ENCODE results near the gene TMCC3.
"Not testable (repeated sequence)": the region's sequence is repeated elsewhere in the genome, so short reads cannot be mapped to it uniquely, and the experiment has no call there.

Gene TMCC3, protein sequence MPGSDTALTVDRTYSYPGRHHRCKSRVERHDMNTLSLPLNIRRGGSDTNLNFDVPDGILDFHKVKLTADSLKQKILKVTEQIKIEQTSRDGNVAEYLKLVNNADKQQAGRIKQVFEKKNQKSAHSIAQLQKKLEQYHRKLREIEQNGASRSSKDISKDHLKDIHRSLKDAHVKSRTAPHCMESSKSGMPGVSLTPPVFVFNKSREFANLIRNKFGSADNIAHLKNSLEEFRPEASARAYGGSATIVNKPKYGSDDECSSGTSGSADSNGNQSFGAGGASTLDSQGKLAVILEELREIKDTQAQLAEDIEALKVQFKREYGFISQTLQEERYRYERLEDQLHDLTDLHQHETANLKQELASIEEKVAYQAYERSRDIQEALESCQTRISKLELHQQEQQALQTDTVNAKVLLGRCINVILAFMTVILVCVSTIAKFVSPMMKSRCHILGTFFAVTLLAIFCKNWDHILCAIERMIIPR

DNA sequence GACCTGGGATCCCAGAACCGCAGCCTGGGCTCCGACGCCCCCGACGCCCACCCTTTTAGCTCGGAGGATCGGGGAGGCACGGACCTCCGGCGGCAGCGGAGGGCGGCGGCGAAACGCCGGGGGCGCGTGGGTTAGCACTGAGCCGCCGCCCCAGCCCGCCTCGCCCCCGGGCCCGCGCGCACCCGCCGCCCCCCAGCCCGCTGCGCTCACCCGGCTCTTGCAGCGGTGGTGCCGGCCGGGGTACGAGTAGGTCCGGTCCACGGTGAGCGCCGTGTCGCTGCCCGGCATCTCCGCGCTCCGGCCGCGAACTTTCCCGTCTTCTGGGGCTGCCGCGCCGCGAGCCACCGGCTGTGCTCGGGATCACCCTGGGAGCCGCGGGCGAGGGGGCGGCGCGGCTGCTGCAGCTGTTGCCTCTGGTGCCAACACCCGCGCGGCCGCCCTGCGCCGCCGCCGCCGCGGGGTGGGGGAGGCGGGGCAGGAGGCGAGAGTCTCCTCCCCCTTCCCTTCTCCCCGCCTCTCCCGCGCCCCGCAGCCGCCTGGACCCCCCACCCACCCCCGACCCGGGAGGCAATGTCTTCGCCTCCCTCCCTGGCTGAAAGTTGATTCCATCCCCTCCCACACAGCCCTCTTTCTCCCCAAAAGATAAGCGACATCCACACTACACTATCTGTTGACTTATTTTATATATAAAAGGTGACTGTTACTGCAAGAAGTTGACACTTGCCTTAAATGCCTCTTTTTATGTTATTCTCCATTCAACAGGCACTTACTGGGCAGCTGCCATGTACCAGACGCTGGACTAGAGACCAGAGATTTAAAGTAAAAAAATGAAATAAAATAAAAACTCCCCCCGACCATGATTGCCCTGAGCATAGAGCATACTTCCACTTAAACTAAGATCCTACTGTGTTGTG is at the start of gene TMCC3:
TMCC3 (minus strand) TSS at position 415 of the 914 bp plus-strand sequence; CDS start at position 288, 127 bp downstream.
- peak; percentile 34 for DNase-seq

DNA sequence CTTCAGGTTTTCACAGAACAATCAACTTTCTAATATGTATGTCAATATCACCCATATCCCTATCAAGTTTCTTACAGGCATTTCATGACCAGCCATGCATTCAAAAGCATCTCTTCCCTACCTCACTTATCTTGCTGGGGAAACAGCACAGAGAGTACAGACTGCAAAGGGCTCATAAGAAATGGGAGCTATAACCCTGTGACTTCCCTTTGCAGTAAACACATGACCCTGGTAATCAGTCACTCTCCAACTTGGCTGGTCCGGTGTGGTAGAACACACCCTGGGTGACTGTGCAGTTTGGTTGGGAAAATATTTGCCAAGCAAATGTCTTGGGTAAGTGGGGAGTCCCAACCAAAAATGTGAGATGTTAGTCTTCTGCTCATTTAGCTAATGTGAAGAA is 49.4 kb upstream of the TMCC3 start:
- no peak for DNase-seq

DNA sequence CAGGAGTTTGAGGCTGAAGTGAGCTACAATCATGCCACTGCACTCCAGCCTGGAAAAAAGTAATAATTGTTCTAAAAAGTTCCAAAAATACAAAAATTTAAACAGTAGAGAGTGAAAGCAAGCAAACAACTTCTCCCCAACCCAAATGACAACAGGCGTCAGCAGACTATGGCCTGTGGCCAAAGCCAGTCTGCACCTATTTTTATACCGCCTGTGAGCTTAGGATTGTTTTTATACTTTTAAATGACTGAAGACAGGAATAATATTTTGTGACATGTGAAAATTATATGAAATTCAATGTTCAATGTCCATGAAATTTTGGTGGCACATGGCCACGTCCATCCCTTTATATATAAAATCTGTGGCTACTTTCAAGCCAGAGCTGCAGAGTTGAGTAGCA is 48.2 kb upstream of the TMCC3 start:
- DNase-seq: no peak

DNA sequence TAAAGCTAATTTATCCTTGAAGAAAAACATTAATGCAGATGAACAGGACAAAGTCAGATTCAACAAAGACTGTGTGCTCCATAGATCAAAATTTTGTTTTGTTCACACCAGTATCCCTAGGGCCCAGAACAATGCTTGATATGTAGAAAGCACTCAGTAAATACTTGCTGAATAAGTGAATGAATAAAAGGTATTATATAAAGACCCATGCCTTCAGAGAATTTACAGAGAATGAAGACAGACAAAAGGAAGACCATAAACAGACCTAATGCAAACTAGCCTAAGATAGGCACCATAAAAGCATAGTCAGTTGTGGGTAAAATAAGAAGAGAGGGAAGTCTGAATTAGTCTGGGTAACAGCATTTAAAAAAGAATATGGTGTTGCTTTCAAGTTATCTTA is 47.3 kb upstream of the TMCC3 start:
- no peak for DNase-seq

DNA sequence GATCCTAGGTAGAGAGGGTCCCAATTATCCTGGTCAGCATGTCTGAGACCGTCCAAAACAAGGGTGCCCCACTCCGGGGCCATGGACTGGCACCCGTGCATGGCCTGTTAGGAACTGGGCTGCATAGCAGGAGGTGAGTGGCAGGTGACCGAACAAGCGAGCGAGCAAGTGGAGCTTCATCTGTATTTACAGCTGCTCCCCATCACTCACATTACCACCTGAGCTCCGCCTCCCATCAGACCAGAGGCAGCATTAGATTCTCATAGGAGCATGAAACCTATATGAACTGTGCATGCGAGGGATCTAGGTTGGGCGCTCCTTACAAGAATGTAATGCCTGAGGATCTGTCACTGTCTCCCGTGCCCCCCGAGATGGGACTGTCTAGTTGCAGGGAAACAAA is 44.4 kb upstream of the TMCC3 start:
- no peak for DNase-seq

DNA sequence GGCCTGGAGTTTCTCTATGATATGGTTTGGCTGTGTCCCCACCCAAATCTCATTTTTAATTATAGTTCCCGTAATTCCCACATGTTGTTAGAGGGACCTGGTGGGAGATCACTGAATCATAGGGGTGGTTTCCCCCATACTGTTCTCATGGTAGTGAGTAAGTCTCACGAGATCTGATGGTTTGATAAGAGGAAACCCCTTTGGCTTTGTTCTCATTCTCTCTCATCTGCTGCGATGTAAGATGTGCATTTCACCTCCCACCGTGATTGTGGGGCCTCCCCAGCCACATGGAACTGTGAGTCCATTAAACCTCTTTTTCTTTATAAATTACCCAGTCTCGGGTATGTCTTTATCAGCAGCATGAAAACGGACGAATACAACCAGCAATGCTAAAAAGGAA is 42.5 kb upstream of the TMCC3 start:
- DNase-seq: not testable (repeated sequence)

DNA sequence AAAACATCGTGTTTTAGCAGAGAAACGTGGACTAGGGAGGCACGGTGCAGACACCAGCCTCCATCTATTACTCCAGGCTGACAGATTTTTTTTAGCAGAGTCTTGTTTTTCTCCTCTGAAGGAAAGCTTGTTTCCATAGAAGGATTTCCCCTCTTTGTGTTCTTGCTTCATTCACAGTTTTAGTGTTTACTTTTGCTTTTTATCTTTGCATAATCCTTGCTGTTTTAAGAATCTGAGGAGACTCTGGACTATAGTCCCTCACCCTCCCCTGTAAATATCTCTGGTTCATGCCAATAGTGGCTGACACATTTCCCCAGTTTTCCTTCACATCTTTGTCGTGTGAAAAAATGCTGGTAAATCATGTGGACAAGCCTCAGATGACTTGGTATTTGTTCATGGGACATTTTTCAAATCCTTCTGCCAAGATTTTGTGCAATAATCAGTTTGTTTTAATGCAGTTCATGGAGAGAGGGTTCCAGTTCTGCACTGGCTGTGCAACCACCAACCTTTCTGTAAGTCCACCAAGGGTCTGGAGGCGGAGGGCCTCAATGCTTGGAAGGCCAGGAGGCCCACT is 39.9 kb upstream of the TMCC3 start:
- no peak for DNase-seq

DNA sequence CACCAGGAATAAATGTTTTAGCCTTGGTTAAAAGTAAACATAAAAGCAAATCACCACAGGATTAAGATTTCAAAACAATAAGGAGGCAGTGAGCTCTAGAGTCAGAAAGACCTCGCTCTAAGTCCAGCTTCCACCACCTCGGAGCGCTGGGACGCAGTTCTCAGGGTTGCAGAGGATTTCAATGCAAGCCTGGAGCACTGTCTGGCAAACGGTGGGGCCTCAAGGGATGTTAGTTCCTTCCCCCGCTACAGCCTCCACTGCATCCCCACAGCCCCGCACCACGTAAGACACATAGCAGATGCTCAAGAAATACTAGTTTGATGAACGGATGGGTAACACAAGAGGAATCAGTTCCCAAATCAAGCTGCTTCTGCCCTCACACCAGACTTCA is 39.3 kb upstream of the TMCC3 start:
- no peak for DNase-seq

DNA sequence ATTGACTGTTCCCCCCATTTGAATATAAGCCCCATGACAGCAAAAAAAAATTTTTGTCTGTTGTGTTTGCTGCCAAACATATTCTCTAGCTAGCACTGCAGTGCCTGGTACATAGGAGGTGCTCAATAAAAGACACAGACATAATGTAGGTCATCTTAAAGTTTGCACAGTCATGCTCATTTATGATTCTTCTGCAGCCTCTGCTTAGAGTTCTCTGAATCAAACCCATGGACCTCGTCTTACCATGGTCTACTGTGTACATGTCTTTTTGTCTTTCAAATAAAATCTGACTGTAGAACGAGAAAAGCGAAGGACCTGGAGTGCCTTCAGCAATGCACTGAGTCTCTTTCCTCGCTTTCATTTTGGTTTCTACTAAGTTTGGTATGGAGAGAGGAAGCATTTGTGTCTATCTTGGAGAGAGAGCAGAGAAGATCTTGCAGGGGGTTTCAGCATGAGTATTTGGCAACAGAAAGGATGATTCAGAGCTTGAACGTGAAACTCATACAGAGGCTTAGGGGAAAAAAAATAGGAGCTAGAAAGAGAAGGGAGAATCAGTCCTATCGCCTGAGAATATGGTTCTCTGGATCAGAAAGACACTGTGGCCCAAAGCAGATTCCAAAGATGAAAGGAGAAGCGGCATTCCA is 38.8 kb upstream of the TMCC3 start:
- DNase-seq: no peak

DNA sequence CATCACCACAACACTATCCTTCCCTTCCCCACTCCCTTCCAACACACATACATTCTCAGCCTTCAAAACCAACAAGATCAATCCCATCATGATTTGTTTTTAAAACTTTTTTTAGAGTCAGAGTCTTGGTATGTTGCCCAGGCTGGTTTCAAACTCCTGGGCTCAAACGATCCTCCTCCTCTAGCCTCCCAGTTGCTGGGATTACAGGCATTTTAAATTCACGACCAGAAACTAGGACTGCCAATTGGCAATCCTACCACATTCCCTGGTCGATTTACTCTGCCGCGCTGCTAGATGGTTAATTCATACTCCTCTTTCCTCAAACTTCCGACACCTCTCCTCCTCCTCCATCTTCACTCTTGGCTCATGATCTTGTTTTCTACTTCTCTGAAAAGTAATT is 37.5 kb upstream of the TMCC3 start:
- no peak for DNase-seq

DNA sequence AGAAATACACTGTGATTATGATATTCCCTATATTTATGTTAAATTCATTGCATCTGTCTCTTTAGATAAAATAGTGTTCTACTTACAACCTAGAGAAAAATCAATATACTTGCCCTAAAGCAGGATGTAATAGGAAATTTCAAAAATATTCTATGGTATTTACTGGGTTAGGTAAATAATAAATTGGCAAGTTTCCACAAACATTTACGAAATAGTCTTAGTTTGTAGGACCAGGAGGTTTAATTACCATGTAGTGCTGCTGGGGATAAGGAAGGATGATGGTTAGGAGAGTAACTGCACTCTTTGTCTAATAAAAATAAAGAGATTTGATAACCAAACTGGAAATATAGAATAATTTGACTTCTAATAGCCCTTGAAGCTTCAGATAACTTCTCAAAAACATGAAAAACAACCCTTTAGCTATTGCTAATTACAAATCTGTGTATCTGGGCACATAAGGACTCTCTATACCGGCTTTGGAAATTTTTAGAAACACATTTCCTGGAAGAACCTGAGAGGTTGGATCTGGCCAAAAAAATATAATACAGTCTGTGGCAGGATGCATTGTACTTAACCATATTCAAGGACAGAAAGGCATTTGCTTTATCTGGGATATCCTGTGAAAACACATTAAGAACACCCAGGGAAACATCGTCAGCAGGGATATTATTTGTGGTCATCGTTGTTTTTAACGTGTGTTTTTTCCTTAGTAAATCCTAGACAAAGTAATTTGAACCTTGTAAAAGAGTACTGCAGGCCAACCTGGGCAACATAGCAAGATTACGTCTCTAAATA is 36.7 kb upstream of the TMCC3 start:
- DNase-seq: no peak

DNA sequence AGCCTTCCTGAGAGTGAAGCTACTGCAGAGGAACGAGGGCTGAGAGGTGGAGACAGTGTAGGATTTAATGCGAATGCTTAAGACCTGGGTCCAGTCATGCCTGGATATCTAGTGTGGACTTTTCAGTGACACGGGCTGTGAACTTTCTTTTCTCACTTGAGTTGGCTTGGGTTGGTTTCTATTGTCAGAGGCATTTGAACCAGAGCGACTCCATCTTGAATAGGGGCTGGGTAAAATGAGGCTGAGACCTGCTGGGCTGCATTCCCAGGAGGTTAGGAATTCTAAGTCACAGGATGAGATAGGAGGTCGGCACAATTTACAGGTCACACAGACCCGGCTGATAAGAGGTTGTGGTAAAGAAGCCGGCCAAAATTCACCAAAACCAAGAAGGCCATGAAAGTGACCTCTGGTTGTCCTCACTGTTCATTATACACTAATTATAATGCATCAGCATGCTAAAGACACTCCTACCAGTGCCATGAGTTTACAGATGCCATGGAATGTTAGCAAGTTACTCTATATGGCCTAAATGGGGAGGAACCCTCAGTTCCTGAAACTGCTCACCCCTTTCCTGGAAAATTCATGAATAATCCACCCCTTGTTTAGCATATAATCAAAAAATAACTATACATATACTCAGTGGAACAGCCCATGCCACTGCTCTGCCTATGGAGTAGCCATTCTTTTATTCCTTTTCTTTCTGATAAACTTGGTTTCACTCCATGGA is 34.2 kb upstream of the TMCC3 start:
- DNase-seq: no peak

DNA sequence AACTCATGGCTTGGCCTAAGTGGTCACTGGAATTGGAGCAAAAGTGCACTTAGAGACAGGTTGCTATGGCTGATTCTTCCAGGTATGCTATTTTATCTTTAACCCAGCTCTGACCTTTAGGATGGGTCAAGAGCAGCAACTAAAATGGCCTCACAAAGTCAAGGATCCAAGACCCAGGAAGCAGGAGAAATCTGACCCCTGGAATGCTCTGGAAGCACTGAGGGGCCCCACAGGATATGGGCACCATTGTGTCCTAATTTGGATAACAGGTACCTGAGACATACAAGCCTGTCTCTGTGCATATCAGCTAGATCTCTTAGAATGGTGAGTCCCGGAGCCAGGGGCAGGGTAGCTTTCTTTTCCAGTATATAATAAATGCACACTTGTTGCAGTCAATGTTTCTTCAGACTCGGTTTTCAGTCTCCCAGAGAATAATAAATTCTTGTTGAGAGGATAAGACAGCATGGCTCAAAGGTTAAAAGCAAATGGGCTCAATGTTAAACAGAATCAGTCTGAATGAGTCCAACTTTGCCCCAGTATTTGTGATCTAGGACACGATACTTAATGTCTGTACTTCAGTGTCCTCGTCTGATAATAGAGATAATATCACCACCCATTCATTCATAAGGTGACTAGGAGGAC is 29.3 kb upstream of the TMCC3 start:
- no peak for DNase-seq

DNA sequence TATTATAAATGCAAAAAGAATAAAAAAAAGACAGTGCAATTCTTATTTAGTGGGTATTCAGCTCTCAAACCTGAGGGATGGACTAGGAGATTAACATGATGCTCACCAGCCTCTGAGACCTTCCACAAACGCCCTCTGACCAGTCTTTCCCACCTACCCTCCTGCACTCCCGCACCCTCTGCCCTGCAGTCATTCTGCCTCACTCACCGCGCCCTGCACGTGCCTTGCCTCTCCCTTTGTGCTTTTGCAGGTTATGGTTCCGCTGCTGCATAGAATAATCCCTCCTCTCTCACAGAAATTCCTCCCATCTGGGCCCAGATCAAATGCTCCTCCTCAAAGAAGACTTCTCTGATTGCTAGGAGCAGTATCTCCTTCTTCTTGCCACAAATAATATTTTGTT is 28.5 kb upstream of the TMCC3 start:
- DNase-seq: no peak

DNA sequence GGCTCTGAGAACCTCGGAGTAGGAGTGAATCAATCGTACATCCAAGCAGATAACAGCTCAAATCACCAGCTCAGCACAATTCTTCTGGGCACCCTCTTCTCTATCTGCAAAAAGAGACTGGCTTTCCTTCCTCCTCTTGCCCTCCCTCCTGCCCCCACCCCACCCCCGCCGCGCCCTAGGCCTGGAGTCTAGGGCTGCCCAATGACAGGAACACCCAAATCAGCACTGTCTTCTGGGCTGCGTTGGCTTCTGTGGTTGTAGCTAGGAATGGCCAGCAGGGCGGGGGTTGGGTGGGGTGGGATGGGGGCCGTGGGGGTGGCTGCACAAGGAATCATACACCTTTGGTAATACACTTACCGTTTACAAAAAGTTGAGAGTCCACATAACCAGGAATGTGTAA is 28.0 kb upstream of the TMCC3 start:
- no peak for DNase-seq

DNA sequence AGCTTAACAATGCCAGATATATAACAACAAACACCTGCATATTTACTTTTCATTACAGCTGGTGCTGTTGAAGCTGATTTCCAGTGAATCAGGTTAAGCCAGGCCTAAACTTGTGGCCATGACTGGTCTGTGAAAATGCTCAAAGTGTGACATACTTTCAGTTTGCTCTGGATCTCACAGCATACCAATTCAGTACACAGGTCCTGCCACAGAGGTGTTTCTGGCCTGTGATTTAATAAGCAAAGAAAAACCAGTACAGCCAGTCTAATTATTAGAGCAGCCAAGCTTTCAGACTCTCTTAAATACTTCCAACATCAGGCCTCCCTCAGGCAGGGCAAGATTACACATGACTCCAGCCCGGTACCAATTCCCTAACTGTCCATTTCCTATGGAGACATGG is 27.4 kb upstream of the TMCC3 start:
- no peak for DNase-seq

DNA sequence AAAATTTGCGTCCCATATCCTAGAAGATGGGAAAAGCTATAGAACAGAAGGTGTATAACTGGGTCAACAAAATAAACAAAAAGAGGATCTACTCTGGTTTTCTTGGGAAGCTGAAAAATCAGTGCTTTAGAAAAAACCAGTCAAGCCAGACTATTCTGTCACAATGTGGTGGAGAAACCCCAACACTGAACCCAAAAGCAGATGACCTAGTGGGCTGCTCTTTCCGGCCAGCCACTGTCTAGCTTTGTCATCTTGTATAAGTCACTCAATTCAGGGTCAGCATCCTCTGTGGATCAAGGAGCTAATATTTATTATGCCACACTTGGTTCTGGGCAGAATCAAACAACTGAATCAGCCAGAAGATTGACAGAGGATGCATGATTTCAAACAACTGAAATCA is 26.6 kb upstream of the TMCC3 start:
- DNase-seq: no peak

DNA sequence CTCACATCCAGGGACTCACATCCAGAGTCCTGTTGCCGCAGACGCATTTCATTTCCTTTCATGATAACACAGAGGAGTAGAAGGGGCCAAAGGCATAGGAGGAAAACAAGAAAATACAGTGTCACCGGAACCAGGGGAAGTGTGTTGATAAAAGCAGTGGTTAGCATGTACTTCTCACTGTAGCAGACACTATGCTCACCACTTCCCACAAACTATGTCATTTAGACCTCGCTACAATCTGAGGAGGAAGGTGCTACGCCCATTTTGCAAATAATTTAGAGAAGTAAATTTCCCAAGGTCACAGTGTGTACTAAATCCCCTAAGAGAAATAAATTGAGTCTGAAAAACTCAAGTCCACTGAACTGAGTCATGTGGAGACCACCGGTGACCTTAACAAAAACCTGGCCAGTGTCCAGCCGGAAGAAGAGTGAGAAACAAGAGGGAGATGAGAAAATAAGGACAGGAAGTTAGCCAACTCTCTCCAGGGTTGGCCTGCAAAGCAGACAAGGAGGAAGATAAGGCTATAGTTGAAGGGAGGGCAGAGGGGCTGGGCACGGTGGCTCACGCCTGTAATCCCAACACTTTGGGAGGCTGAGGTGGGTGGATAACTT is 25.8 kb upstream of the TMCC3 start:
- DNase-seq: peak; percentile 3

DNA sequence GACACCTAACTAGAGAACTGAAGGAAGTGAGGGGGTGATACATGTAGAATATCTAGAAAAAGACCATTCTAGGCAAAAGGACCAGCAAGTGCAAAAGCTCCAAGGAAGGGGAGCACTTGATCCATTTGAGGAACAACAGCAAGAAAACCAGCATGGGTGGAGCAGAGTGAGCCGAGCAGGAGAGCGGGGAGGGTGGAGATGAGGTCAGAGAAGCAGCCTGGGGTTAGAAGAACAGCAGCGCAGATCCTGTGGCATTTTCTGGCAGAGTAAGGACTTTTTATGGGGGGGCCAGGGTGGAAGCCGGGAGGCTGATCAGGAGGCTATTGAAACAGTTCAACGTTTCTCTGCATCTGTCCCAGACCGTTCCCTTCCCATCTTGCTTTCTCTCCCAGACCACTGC is 24.5 kb upstream of the TMCC3 start:
- DNase-seq: no peak

DNA sequence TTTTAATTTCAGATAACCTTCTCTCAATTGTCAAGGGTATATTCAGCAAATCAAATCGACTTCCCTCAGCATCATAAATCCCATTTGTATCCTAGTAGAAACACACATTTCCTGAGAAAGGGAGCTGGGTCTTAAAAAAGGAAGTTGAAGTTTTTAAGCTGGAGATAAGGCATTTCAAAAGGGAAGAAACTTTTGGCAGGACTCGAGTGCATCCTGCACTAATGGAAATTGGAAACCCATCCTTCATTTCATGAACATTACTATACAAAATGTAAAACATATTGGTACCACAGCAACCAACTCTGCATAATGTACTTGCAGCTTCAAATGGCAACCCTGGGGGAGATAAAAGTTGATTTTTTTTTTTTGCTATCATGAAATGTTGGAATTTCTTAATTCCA is 23.7 kb upstream of the TMCC3 start:
- DNase-seq: no peak

DNA sequence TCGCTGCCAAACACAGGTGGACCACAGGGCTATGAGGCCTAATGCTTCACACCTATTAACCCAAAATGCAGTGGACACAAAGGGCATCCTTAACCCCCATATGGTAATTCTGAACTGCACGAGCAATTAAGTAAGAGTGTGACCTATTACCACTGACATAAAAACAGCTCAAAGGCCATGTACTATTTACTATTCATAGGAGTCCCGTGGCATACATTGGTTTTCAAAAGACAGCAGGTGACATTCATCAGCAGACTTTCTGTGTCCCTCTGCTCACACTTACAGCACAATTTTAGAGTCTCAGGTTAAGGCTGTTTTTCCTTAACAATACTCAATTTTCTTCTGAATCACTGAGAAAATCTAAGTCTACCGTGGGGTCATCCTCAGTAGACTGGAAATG is 23.1 kb upstream of the TMCC3 start:
- no peak for DNase-seq

Data from CD4-positive, alpha-beta T cell treated with Interleukin-17A for 4 hours (primary cell).